Smooth muscle cell (in vitro differentiated cells): ENCODE measurements around the gene RNF5. TPM values are rescaled to one million over a fixed set of nuclear protein-coding genes. Genes with fewer than 3 reads are reported as not detected.
"Not testable (repeated sequence)": the region's sequence is repeated elsewhere in the genome, so short reads cannot be mapped to it uniquely, and the experiment has no call there.

ENCODE experiments used
- DNase-seq: peaks from one replicate; lab custom pipeline; 2025; ENCODE audit not compliant: unreplicated experiment; lab: John Stamatoyannopoulos, UW
- H2AFZ ChIP-seq: fragments of 200-600 bp; sonication (generic); 2 replicates; pipeline ENCODE4 v1.6.0; 2016; ENCODE audit warnings: antibody characterized with exemption, low read depth, mild to moderate bottlenecking
- H3F3A ChIP-seq: fragments of 200-600 bp; sonication (generic); 2 replicates; pipeline ENCODE4 v1.6.0; 2017; ENCODE audit warnings: antibody characterized with exemption, low read depth
- H3K27ac ChIP-seq: fragments of 200-600 bp; sonication (generic); 2 replicates; pipeline ENCODE4 v1.5.1; 2016; ENCODE audit warnings: low read depth, mild to moderate bottlenecking
- H3K27me3 ChIP-seq: fragments of 200-600 bp; sonication (generic); 2 replicates; pipeline ENCODE4 v1.6.1; 2016; ENCODE audit warnings: low read depth, mild to moderate bottlenecking
- H3K36me3 ChIP-seq: fragments of 200-600 bp; sonication (generic); 2 replicates; pipeline ENCODE4 v1.5.1; 2016; ENCODE audit warnings: low read depth
- H3K4me1 ChIP-seq: fragments of 200-600 bp; sonication (generic); 2 replicates; pipeline ENCODE4 v1.5.1; 2016; ENCODE audit warnings: low read depth
- H3K4me2 ChIP-seq: fragments of 200-600 bp; sonication (generic); 2 replicates; pipeline ENCODE4 v1.6.0; 2016; ENCODE audit warnings: mild to moderate bottlenecking
- H3K4me3 ChIP-seq: fragments of 200-600 bp; sonication (generic); 2 replicates; pipeline ENCODE4 v1.5.1; 2016; ENCODE audit warnings: mild to moderate bottlenecking
- H3K79me2 ChIP-seq: fragments of 200-600 bp; sonication (generic); 2 replicates; pipeline ENCODE4 v1.6.0; 2016; ENCODE audit warnings: low read depth, mild to moderate bottlenecking
- H3K9ac ChIP-seq: fragments of 200-600 bp; sonication (generic); 2 replicates; pipeline ENCODE4 v1.6.0; 2016; ENCODE audit warnings: low read depth
- H3K9me3 ChIP-seq: fragments of 200-600 bp; sonication (generic); replicated peaks from 2 replicates; pipeline ENCODE4 v1.5.1; 2016; ENCODE audit warnings: low read depth
- H4K20me1 ChIP-seq: fragments of 200-600 bp; sonication (generic); 2 replicates; pipeline ENCODE4 v1.6.0; 2016; ENCODE audit warnings: low read depth
- CTCF ChIP-seq: fragments of 200-600 bp; sonication (generic); IDR thresholded peaks from 2 replicates; pipeline ENCODE4 v1.5.1; 2017; ENCODE audit warnings: borderline replicate concordance, mild to moderate bottlenecking, antibody characterized with exemption; ENCODE audit not compliant: insufficient read depth, poor library complexity, severe bottlenecking
- WGBS: methylation state at CpG from one replicate; pipeline ENCODE4 v1.1.7; 2016; ENCODE audit warnings: low lambda C conversion rate; 5-methylcytosine and 5-hydroxymethylcytosine counted together
- polyA plus RNA-seq: library from polyadenylated mRNA; unstranded; fragments of >200 nt; fragmentation: Nextera tagmentation; extraction: Ambion mirVana; gene quantifications from 2 replicates; pipeline ENCODE4 v1.2.1, GENCODE V29; 2016
- total RNA-seq: library from RNA; depleted of rRNA; stranded (reverse); fragments of >200 nt; gene quantifications from 2 replicates; pipeline ENCODE4 v1.2.3, GENCODE V29; 2014

Gene RNF5
- total and polyA plus RNA-seq, 2 experiments from 2014 or later = 49.3 to 75.9 TPM

GRCh38 chr6:32139590-32139989 lies 38.6 kb upstream of the RNF5 start:
- no peaks in the 10 kb centered on the region for H3K27me3 ChIP-seq
- H4K20me1 ChIP-seq = no peaks in the 10 kb centered on the region
- no peak overlapping the region for H3K27ac ChIP-seq
- H3K9me3 ChIP-seq = no peaks in the 10 kb centered on the region
- 59% methylated on average over 5 of the region's 5 CpGs for WGBS
- H3K9ac ChIP-seq = no peak overlapping the region
- no peak overlapping the region for H2AFZ ChIP-seq
- no peaks in the 10 kb centered on the region for H3K36me3 ChIP-seq
- H3F3A ChIP-seq = no peaks in the 10 kb centered on the region
- TF ChIP-seq CTCF = no peak
- no peak for DNase-seq
- H3K4me2 ChIP-seq = no peak overlapping the region
- H3K79me2 ChIP-seq = no peaks in the 10 kb centered on the region
- H3K4me3 ChIP-seq = no peak overlapping the region
- H3K4me1 ChIP-seq = no peaks in the 10 kb centered on the region

GRCh38 chr6:32140420-32141046 lies 37.7 kb upstream of the RNF5 start:
- H3K4me1 ChIP-seq = no peaks in the 10 kb centered on the region
- no peaks in the 10 kb centered on the region for H3K79me2 ChIP-seq
- no peak overlapping the region for H3K4me2 ChIP-seq
- peak overlapping the region; percentile 54 for H2AFZ ChIP-seq
- no peak overlapping the region for H3K27ac ChIP-seq
- 64% methylated on average over 5 of the region's 5 CpGs for WGBS
- H3K4me3 ChIP-seq = no peak overlapping the region
- TF ChIP-seq CTCF = no peak
- H3K36me3 ChIP-seq = no peaks in the 10 kb centered on the region
- H3K9ac ChIP-seq = no peak overlapping the region
- no peaks in the 10 kb centered on the region for H4K20me1 ChIP-seq
- DNase-seq = no peak
- no peaks in the 10 kb centered on the region for H3K27me3 ChIP-seq
- no peaks in the 10 kb centered on the region for H3K9me3 ChIP-seq
- no peaks in the 10 kb centered on the region for H3F3A ChIP-seq

GRCh38 chr6:32144238-32144637 lies 34.0 kb upstream of the RNF5 start:
- not testable (repeated sequence) for H3K36me3 ChIP-seq, H3K27me3 ChIP-seq, H3K27ac ChIP-seq, H3K9me3 ChIP-seq, H3K4me1 ChIP-seq, DNase-seq, H4K20me1 ChIP-seq, H2AFZ ChIP-seq, H3K4me3 ChIP-seq, H3K9ac ChIP-seq, H3K79me2 ChIP-seq, H3K4me2 ChIP-seq, H3F3A ChIP-seq
- 96% methylated on average over 7 of the region's 7 CpGs for WGBS

GRCh38 chr6:32146287-32146686 lies 31.9 kb upstream of the RNF5 start:
- 72% methylated on average over 1 of the region's 1 CpG for WGBS
- no peak for DNase-seq

More at GRCh38 chr6:32146287-32146686, 31.9 kb upstream of the RNF5 start:
- no peaks in the 10 kb centered on the region for H4K20me1 ChIP-seq
- peak overlapping the region; percentile 27 for H2AFZ ChIP-seq
- peaks cover 24% of the 10 kb centered on the region for H3K27me3 ChIP-seq
- H3K9ac ChIP-seq = no peak overlapping the region
- H3K79me2 ChIP-seq = no peaks in the 10 kb centered on the region
- H3K9me3 ChIP-seq = no peaks in the 10 kb centered on the region
- H3F3A ChIP-seq = no peaks in the 10 kb centered on the region
- H3K4me3 ChIP-seq = no peak overlapping the region
- TF ChIP-seq CTCF = no peak
- H3K27ac ChIP-seq = no peak overlapping the region
- H3K4me2 ChIP-seq = no peak overlapping the region
- no peaks in the 10 kb centered on the region for H3K36me3 ChIP-seq
- peaks cover under 1% of the 10 kb centered on the region for H3K4me1 ChIP-seq
